ENCODE measurements around the gene DBR1.

DBR1 gene

GRCh38 chr3:138135146-138135832 is 39.4 kb downstream of the DBR1 start:
- Histone ChIP-seq H2AFZ (ENCODE audit: low read depth, low read length) (no peak overlapping the region), H3K79me2 (ENCODE audit: low read length) (no peaks in the 10 kb centered on the region), H3K27me3 (ENCODE audit: low read depth, low read length) (peaks cover 10% of the 10 kb centered on the region), H3K27ac (ENCODE audit: low read length) (no peak overlapping the region), H3K4me1 (ENCODE audit: low read length) (no peaks in the 10 kb centered on the region), H3K36me3 (replicated peaks; ENCODE audit: low read depth, low read length) (no peaks in the 10 kb centered on the region), H3K4me3 (ENCODE audit: low read length) (no peak overlapping the region), H3K9me3 (ENCODE audit: insufficient read depth, low read length) (no peaks in the 10 kb centered on the region), H3K9ac (ENCODE audit: low read length) (no peak overlapping the region), H3K4me2 (ENCODE audit: low read length) (no peak overlapping the region), H4K20me1 (ENCODE audit: insufficient read depth, low read length) (no peaks in the 10 kb centered on the region)
- TF ChIP-seq CTCF (IDR thresholded peaks at IDR 0.05; ENCODE audit: low read depth, low read length) (no peak), EZH2phosphoT487 (IDR thresholded peaks at IDR 0.05; ENCODE audit: low read depth) (no peak)

- Histone ChIP-seq H3K4me1 (ENCODE audit: low read length) (no peaks in the 10 kb centered on the region), H3K9me3 (ENCODE audit: insufficient read depth, low read length) (no peaks in the 10 kb centered on the region), H3K4me2 (ENCODE audit: low read length) (no peak within 1 kb of the TSS), H4K20me1 (ENCODE audit: insufficient read depth, low read length) (no peaks in the 10 kb centered on the region), H3K27me3 (ENCODE audit: low read depth, low read length) (peaks cover 10% of the 10 kb centered on the region), H3K36me3 (replicated peaks; ENCODE audit: low read depth, low read length) (no peaks in the 10 kb centered on the region), H3K4me3 (ENCODE audit: low read length) (no peak within 1 kb of the TSS), H3K9ac (ENCODE audit: low read length) (no peak within 1 kb of the TSS), H3K79me2 (ENCODE audit: low read length) (no peaks in the 10 kb centered on the region), H2AFZ (ENCODE audit: low read depth, low read length) (no peak within 1 kb of the TSS), H3K27ac (ENCODE audit: low read length) (no peak within 1 kb of the TSS)
- TF ChIP-seq EZH2phosphoT487 (IDR thresholded peaks at IDR 0.05; ENCODE audit: low read depth) = no peak
- no peak for TF ChIP-seq CTCF (IDR thresholded peaks at IDR 0.05; ENCODE audit: low read depth, low read length)
Measured at GRCh38 chr3:138132239-138132638, 42.5 kb downstream of the DBR1 start, which contains the start of gene A4GNT. A4GNT (minus strand) TSS chr3:138132390; CDS start chr3:138131256, 1,134 bp downstream.

GRCh38 chr3:138127636-138128365 is 46.9 kb downstream of the DBR1 start:
- Histone ChIP-seq H3K4me3 (ENCODE audit: low read length) (no peak overlapping the region), H3K4me1 (ENCODE audit: low read length) (no peaks in the 10 kb centered on the region), H3K4me2 (ENCODE audit: low read length) (no peak overlapping the region), H3K27me3 (ENCODE audit: low read depth, low read length) (peaks cover 14% of the 10 kb centered on the region), H3K9me3 (ENCODE audit: insufficient read depth, low read length) (no peaks in the 10 kb centered on the region), H3K9ac (ENCODE audit: low read length) (no peak overlapping the region), H4K20me1 (ENCODE audit: insufficient read depth, low read length) (no peaks in the 10 kb centered on the region), H3K27ac (ENCODE audit: low read length) (no peak overlapping the region), H2AFZ (ENCODE audit: low read depth, low read length) (no peak overlapping the region), H3K79me2 (ENCODE audit: low read length) (no peaks in the 10 kb centered on the region), H3K36me3 (replicated peaks; ENCODE audit: low read depth, low read length) (no peaks in the 10 kb centered on the region)
- TF ChIP-seq CTCF (IDR thresholded peaks at IDR 0.05; ENCODE audit: low read depth, low read length) (no peak), EZH2phosphoT487 (IDR thresholded peaks at IDR 0.05; ENCODE audit: low read depth) (no peak)

- Histone ChIP-seq H2AFZ (ENCODE audit: low read depth, low read length) (no peak overlapping the region), H3K4me3 (ENCODE audit: low read length) (no peak overlapping the region), H3K27ac (ENCODE audit: low read length) (no peak overlapping the region), H3K36me3 (replicated peaks; ENCODE audit: low read depth, low read length) (no peaks in the 10 kb centered on the region), H4K20me1 (ENCODE audit: insufficient read depth, low read length) (no peaks in the 10 kb centered on the region), H3K79me2 (ENCODE audit: low read length) (no peaks in the 10 kb centered on the region), H3K9ac (ENCODE audit: low read length) (no peak overlapping the region), H3K4me1 (ENCODE audit: low read length) (no peaks in the 10 kb centered on the region), H3K9me3 (ENCODE audit: insufficient read depth, low read length) (no peaks in the 10 kb centered on the region), H3K27me3 (ENCODE audit: low read depth, low read length) (peaks cover 7% of the 10 kb centered on the region), H3K4me2 (ENCODE audit: low read length) (no peak overlapping the region)
- TF ChIP-seq EZH2phosphoT487 (IDR thresholded peaks at IDR 0.05; ENCODE audit: low read depth) (no peak), CTCF (IDR thresholded peaks at IDR 0.05; ENCODE audit: low read depth, low read length) (no peak)
Measured at GRCh38 chr3:138125548-138126221, 49.0 kb downstream of the DBR1 start.
